Uterus (tissue), 2 donors: ENCODE data around the gene HS6ST1.

Experiments used
- POLR2A ChIP-seq, 2 donors: fragments of 450-650 bp; IDR thresholded peaks; one replicate each; pipeline ENCODE4 v1.6.1; 2016; ENCODE audit warnings: antibody characterized with exemption in 2 of 2, mild to moderate bottlenecking in 1 of 2, moderate library complexity in 1 of 2
- TF ChIP-seq, protein P1 (sequence below), 4 experiments: fragments of 200-600 bp in 2 of 4; fragments of 450-650 bp in 2 of 4; sonication (generic) in 2 of 4; IDR thresholded peaks; one replicate each; pipeline ENCODE4 v1.5.1; 2016 to 2019; ENCODE audit warnings: antibody characterized with exemption in 4 of 4, mild to moderate bottlenecking in 2 of 4, moderate library complexity in 1 of 4

- TF ChIP-seq, protein P1, sequence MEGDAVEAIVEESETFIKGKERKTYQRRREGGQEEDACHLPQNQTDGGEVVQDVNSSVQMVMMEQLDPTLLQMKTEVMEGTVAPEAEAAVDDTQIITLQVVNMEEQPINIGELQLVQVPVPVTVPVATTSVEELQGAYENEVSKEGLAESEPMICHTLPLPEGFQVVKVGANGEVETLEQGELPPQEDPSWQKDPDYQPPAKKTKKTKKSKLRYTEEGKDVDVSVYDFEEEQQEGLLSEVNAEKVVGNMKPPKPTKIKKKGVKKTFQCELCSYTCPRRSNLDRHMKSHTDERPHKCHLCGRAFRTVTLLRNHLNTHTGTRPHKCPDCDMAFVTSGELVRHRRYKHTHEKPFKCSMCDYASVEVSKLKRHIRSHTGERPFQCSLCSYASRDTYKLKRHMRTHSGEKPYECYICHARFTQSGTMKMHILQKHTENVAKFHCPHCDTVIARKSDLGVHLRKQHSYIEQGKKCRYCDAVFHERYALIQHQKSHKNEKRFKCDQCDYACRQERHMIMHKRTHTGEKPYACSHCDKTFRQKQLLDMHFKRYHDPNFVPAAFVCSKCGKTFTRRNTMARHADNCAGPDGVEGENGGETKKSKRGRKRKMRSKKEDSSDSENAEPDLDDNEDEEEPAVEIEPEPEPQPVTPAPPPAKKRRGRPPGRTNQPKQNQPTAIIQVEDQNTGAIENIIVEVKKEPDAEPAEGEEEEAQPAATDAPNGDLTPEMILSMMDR (IDR thresholded peaks at IDR 0.05): no peak
- no peak for TF ChIP-seq POLR2A (IDR thresholded peaks at IDR 0.05)
Measured at GRCh38 chr2:128342550-128342949, 23.9 kb upstream of the HS6ST1 start.
